ENCODE data around the gene CTNNBIP1.
"Not testable (repeated sequence)": the region's sequence is repeated elsewhere in the genome, so short reads cannot be mapped to it uniquely, and the experiment has no call there.

Gene CTNNBIP1

GRCh38 chr1:9910076-9910422 lies at the start of gene CTNNBIP1:
Gene CTNNBIP1 (minus strand): TSS chr1:9910269. CDS start chr1:9872064, 38,205 bp downstream.
- H3K4me1 ChIP-seq (ENCODE audit: control insufficient read depth, insufficient read depth, low read length) = peaks cover 15% of the 10 kb centered on the region
- peak within 1 kb of the TSS; percentile 93 for H3K9ac ChIP-seq (ENCODE audit: low read length)

GRCh38 chr1:9957726-9958125 lies 47.7 kb upstream of the CTNNBIP1 start:
- no peak overlapping the region for H3K4me3 ChIP-seq (ENCODE audit: low read length)
- no peak for DNase-seq (ENCODE audit: low read depth)
- H3K9ac ChIP-seq (ENCODE audit: low read length) = no peak overlapping the region
- H3K4me1 ChIP-seq (ENCODE audit: control insufficient read depth, insufficient read depth, low read length) = no peaks in the 10 kb centered on the region
- no peaks in the 10 kb centered on the region for H3K9me3 ChIP-seq (ENCODE audit: control insufficient read depth, low read length)
- H3K27me3 ChIP-seq (replicated peaks; ENCODE audit: control insufficient read depth, insufficient read depth, low read length) = no peaks in the 10 kb centered on the region
- no peaks in the 10 kb centered on the region for H3K36me3 ChIP-seq (ENCODE audit: control insufficient read depth, insufficient read depth, low read length, severe bottlenecking)

More at GRCh38 chr1:9910076-9910422, at the start of gene CTNNBIP1:
- Histone ChIP-seq H3K27me3 (replicated peaks; ENCODE audit: control insufficient read depth, insufficient read depth, low read length) (no peaks in the 10 kb centered on the region), H3K9me3 (ENCODE audit: control insufficient read depth, low read length) (no peaks in the 10 kb centered on the region), H3K36me3 (ENCODE audit: control insufficient read depth, insufficient read depth, low read length, severe bottlenecking) (no peaks in the 10 kb centered on the region), H3K4me3 (ENCODE audit: low read length) (peak within 1 kb of the TSS; percentile 91)
- DNase-seq (ENCODE audit: low read depth) = no peak

- H3K27me3 ChIP-seq (replicated peaks; ENCODE audit: control insufficient read depth, insufficient read depth, low read length) = no peaks in the 10 kb centered on the region
- no peak for DNase-seq (ENCODE audit: low read depth)
- H3K4me1 ChIP-seq (ENCODE audit: control insufficient read depth, insufficient read depth, low read length) = peaks cover 16% of the 10 kb centered on the region
- H3K9me3 ChIP-seq (ENCODE audit: control insufficient read depth, low read length) = no peaks in the 10 kb centered on the region
- H3K36me3 ChIP-seq (ENCODE audit: control insufficient read depth, insufficient read depth, low read length, severe bottlenecking) = peaks cover 13% of the 10 kb centered on the region
- H3K9ac ChIP-seq (ENCODE audit: low read length) = no peak overlapping the region
- no peak overlapping the region for H3K4me3 ChIP-seq (ENCODE audit: low read length)
These were observed 36.2 kb upstream of the CTNNBIP1 start for GRCh38 chr1:9946315-9946714.

- peak within 1 kb of the TSS; percentile 99 for H3K4me3 ChIP-seq (ENCODE audit: low read length)
- no peaks in the 10 kb centered on the region for H3K9me3 ChIP-seq (ENCODE audit: control insufficient read depth, low read length)
- peaks cover 12% of the 10 kb centered on the region for H3K36me3 ChIP-seq (ENCODE audit: control insufficient read depth, insufficient read depth, low read length, severe bottlenecking)
- peak within 1 kb of the TSS; percentile 98 for H3K9ac ChIP-seq (ENCODE audit: low read length)
- peak; percentile 98 for DNase-seq (ENCODE audit: low read depth)
- no peaks in the 10 kb centered on the region for H3K27me3 ChIP-seq (replicated peaks; ENCODE audit: control insufficient read depth, insufficient read depth, low read length)
- peaks cover 7% of the 10 kb centered on the region for H3K4me1 ChIP-seq (ENCODE audit: control insufficient read depth, insufficient read depth, low read length)
These were observed 33.1 kb upstream of the CTNNBIP1 start, which contains the start of the genes LZIC and NMNAT1 for GRCh38 chr1:9942939-9943788. Gene LZIC (minus strand): TSS chr1:9943391. CDS start chr1:9936619, 6,772 bp downstream. Gene NMNAT1 (plus strand): TSS chr1:9943475. CDS start chr1:9972074, 28,599 bp downstream.

GRCh38 chr1:9942399-9942938 lies 32.4 kb upstream of the CTNNBIP1 start:
- Histone ChIP-seq H3K4me1 (ENCODE audit: control insufficient read depth, insufficient read depth, low read length) (peaks cover 7% of the 10 kb centered on the region), H3K9ac (ENCODE audit: low read length) (peak overlapping the region; percentile 98), H3K27me3 (replicated peaks; ENCODE audit: control insufficient read depth, insufficient read depth, low read length) (no peaks in the 10 kb centered on the region), H3K36me3 (ENCODE audit: control insufficient read depth, insufficient read depth, low read length, severe bottlenecking) (peaks cover 5% of the 10 kb centered on the region), H3K4me3 (ENCODE audit: low read length) (peak overlapping the region; percentile 99), H3K9me3 (ENCODE audit: control insufficient read depth, low read length) (no peaks in the 10 kb centered on the region)
- peak; percentile 80 for DNase-seq (ENCODE audit: low read depth)

GRCh38 chr1:9929431-9930385 lies 19.6 kb upstream of the CTNNBIP1 start:
- no peak for DNase-seq (ENCODE audit: low read depth)
- Histone ChIP-seq H3K4me3 (ENCODE audit: low read length) (no peak overlapping the region), H3K36me3 (ENCODE audit: control insufficient read depth, insufficient read depth, low read length, severe bottlenecking) (peaks cover 30% of the 10 kb centered on the region), H3K9ac (ENCODE audit: low read length) (no peak overlapping the region), H3K4me1 (ENCODE audit: control insufficient read depth, insufficient read depth, low read length) (no peaks in the 10 kb centered on the region), H3K27me3 (replicated peaks; ENCODE audit: control insufficient read depth, insufficient read depth, low read length) (no peaks in the 10 kb centered on the region), H3K9me3 (ENCODE audit: control insufficient read depth, low read length) (no peaks in the 10 kb centered on the region)

GRCh38 chr1:9927259-9927658 lies 17.2 kb upstream of the CTNNBIP1 start:
- Histone ChIP-seq H3K4me1 (ENCODE audit: control insufficient read depth, insufficient read depth, low read length) (no peaks in the 10 kb centered on the region), H3K9ac (ENCODE audit: low read length) (no peak overlapping the region), H3K36me3 (ENCODE audit: control insufficient read depth, insufficient read depth, low read length, severe bottlenecking) (peaks cover 24% of the 10 kb centered on the region), H3K4me3 (ENCODE audit: low read length) (no peak overlapping the region), H3K27me3 (replicated peaks; ENCODE audit: control insufficient read depth, insufficient read depth, low read length) (no peaks in the 10 kb centered on the region), H3K9me3 (ENCODE audit: control insufficient read depth, low read length) (no peaks in the 10 kb centered on the region)
- no peak for DNase-seq (ENCODE audit: low read depth)

- Histone ChIP-seq H3K4me3 (ENCODE audit: low read length) (no peak overlapping the region), H3K9me3 (ENCODE audit: control insufficient read depth, low read length) (no peaks in the 10 kb centered on the region), H3K27me3 (replicated peaks; ENCODE audit: control insufficient read depth, insufficient read depth, low read length) (no peaks in the 10 kb centered on the region), H3K4me1 (ENCODE audit: control insufficient read depth, insufficient read depth, low read length) (no peaks in the 10 kb centered on the region), H3K9ac (ENCODE audit: low read length) (no peak overlapping the region), H3K36me3 (ENCODE audit: control insufficient read depth, insufficient read depth, low read length, severe bottlenecking) (no peaks in the 10 kb centered on the region)
- DNase-seq (ENCODE audit: low read depth) = no peak
These were observed 12.3 kb upstream of the CTNNBIP1 start for GRCh38 chr1:9922342-9922741.

GRCh38 chr1:9920606-9921005 lies 10.5 kb upstream of the CTNNBIP1 start:
- Histone ChIP-seq H3K9me3 (ENCODE audit: control insufficient read depth, low read length) (no peaks in the 10 kb centered on the region), H3K9ac (ENCODE audit: low read length) (no peak overlapping the region), H3K4me3 (ENCODE audit: low read length) (no peak overlapping the region), H3K27me3 (replicated peaks; ENCODE audit: control insufficient read depth, insufficient read depth, low read length) (no peaks in the 10 kb centered on the region), H3K36me3 (ENCODE audit: control insufficient read depth, insufficient read depth, low read length, severe bottlenecking) (no peaks in the 10 kb centered on the region), H3K4me1 (ENCODE audit: control insufficient read depth, insufficient read depth, low read length) (no peaks in the 10 kb centered on the region)
- no peak for DNase-seq (ENCODE audit: low read depth)

GRCh38 chr1:9917901-9918300 lies 7.8 kb upstream of the CTNNBIP1 start:
- H3K9ac ChIP-seq (ENCODE audit: low read length) = no peak overlapping the region
- H3K4me1 ChIP-seq (ENCODE audit: control insufficient read depth, insufficient read depth, low read length) = no peaks in the 10 kb centered on the region
- no peaks in the 10 kb centered on the region for H3K27me3 ChIP-seq (replicated peaks; ENCODE audit: control insufficient read depth, insufficient read depth, low read length)
- no peak for DNase-seq (ENCODE audit: low read depth)
- no peak overlapping the region for H3K4me3 ChIP-seq (ENCODE audit: low read length)
- no peaks in the 10 kb centered on the region for H3K9me3 ChIP-seq (ENCODE audit: control insufficient read depth, low read length)
- no peaks in the 10 kb centered on the region for H3K36me3 ChIP-seq (ENCODE audit: control insufficient read depth, insufficient read depth, low read length, severe bottlenecking)

GRCh38 chr1:9917495-9917894 lies 7.4 kb upstream of the CTNNBIP1 start:
- not testable (repeated sequence) for H3K9me3 ChIP-seq (ENCODE audit: control insufficient read depth, low read length); H3K4me3 ChIP-seq (ENCODE audit: low read length); H3K9ac ChIP-seq (ENCODE audit: low read length); DNase-seq (ENCODE audit: low read depth); H3K27me3 ChIP-seq (replicated peaks; ENCODE audit: control insufficient read depth, insufficient read depth, low read length); H3K36me3 ChIP-seq (ENCODE audit: control insufficient read depth, insufficient read depth, low read length, severe bottlenecking); H3K4me1 ChIP-seq (ENCODE audit: control insufficient read depth, insufficient read depth, low read length)
